ENCODE results near the gene ARPP21. TPM values are rescaled to one million over a fixed set of nuclear protein-coding genes. Genes with fewer than 3 reads are reported as not detected.

ARPP21 gene
- total RNA-seq, 1 donor from 2014 or later: not detected

DNA sequence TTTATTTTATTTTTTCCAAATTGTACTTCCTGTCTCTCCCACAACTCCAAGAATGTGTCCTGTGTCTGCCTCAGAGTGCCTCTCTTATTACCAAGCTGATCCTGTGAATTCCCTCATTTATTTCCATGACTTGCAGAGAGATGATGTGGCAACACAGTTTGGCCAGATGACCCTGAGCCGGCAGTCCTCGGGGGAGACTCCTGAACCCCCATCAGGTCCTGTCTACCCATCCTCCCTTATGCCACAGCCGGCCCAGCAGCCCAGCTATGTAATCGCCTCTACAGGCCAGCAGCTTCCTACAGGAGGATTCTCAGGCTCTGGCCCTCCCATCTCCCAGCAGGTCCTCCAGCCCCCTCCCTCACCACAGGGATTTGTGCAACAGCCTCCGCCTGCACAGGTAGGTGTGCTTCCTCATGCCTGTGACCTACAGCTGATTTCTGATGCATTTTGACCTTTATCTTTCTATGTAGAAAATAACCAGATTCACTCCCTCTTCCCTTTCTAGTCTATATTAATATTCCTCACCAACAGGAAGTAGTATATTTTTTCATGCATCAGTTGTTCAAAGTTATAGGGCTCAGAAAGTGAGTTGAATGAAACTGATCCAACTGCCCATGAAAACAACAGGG is 100.0 kb downstream of the ARPP21 start:
- no peak for DNase-seq
- no peak overlapping the region for H3K4me3 Mint-ChIP-seq
- H3K27ac Mint-ChIP-seq: no peak overlapping the region
- intact Hi-C loops (cut with micrococcal nuclease): no loop called here
- no peaks in the 10 kb centered on the region for H3K27me3 Mint-ChIP-seq
- TF ChIP-seq CTCF (IDR thresholded peaks at IDR 0.05): no peak
- POLR2A ChIA-PET: no interaction called here
- ATAC-seq (ENCODE audit: low read depth): no peak
- CTCF ChIA-PET: no interaction called here
- no peaks in the 10 kb centered on the region for H3K9me3 Mint-ChIP-seq
- no peaks in the 10 kb centered on the region for H3K36me3 Mint-ChIP-seq (ENCODE audit: low read depth)
- peaks cover 23% of the 10 kb centered on the region for H3K4me1 Mint-ChIP-seq

DNA sequence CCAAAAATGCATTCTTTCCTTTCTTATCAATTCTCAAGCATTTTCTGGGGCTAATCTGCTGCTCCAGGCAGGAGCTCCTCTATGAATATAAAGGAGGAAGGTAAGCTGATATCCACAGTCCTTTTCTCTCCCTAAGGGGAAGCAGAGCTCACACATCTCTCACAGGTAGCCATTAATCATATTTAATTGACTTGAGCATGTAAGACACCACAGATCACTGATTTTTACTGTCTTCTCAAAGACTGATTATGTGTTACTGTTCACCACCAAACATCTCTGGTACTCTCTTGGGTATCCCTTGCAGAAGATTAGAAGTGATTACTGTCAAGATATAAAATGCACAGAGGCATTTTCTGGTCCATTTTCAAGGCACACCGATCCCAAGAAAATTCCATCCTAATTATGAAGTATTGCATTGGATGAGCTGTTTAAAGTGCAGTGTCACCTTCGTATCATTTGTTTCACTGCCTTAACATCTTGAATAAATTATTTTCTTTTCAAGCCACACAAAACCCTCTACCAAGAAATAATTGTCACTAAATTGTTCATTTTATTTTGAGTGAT is 100.7 kb downstream of the ARPP21 start:
- CTCF ChIA-PET: no interaction called here
- ATAC-seq (ENCODE audit: low read depth): no peak
- TF ChIP-seq CTCF (IDR thresholded peaks at IDR 0.05): no peak
- no peak overlapping the region for H3K27ac Mint-ChIP-seq
- H3K4me1 Mint-ChIP-seq: peaks cover 23% of the 10 kb centered on the region
- POLR2A ChIA-PET: no interaction called here
- no peaks in the 10 kb centered on the region for H3K9me3 Mint-ChIP-seq
- H3K27me3 Mint-ChIP-seq: no peaks in the 10 kb centered on the region
- DNase-seq: no peak
- intact Hi-C loops (cut with micrococcal nuclease): no loop called here
- no peak overlapping the region for H3K4me3 Mint-ChIP-seq
- no peaks in the 10 kb centered on the region for H3K36me3 Mint-ChIP-seq (ENCODE audit: low read depth)

DNA sequence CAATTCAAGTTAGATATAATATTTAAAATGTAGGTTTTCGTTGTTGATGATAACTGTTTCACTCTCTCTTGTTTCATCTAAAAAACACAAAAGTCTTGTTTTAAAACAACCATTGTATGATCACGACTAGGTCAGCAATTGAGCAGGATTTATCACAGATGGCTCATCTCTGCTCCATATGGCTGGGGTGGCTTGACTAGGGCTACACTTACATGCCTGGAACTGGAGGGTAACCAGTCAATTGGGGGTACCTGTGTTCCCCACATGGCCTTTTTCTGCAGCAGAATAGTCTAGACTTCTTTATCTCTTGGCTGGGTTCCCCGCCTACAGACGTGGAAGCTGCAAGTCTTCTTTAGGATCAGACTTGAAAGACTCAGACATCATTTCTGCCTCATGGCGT is 103.9 kb downstream of the ARPP21 start:
- CTCF ChIA-PET: no interaction called here
- ATAC-seq (ENCODE audit: low read depth): no peak
- H3K9me3 Mint-ChIP-seq: no peaks in the 10 kb centered on the region

DNA sequence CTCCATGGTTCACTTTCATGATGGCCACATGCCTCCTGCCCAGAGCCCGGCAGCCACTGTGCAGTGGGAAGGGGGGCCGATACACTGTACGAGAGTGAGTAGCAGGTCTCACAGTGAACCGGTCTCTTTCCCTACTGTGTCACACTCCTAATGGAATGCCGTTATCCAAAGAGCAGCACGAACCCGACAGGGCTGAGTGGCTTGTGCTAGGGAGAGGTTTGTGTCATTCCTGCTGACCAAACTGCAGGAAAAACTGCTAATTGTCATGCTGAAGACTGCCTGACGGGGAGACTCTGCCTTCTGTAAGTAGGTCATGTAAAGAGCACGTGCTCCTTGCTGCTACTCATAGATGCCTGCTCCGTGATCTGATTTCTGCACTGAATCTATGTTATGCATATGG is 105.1 kb downstream of the ARPP21 start:
- POLR2A ChIA-PET: no interaction called here
- H3K4me1 Mint-ChIP-seq: peaks cover 13% of the 10 kb centered on the region
- H3K9me3 Mint-ChIP-seq: no peaks in the 10 kb centered on the region
- DNase-seq: no peak
- ATAC-seq (ENCODE audit: low read depth): no peak
- intact Hi-C loops (cut with micrococcal nuclease): no loop called here
- H3K27ac Mint-ChIP-seq: no peak overlapping the region
- H3K36me3 Mint-ChIP-seq (ENCODE audit: low read depth): no peaks in the 10 kb centered on the region
- no peak overlapping the region for H3K4me3 Mint-ChIP-seq
- CTCF ChIA-PET: no interaction called here
- TF ChIP-seq CTCF (IDR thresholded peaks at IDR 0.05): no peak
- H3K27me3 Mint-ChIP-seq: no peaks in the 10 kb centered on the region

More for the DNA sequence above, 103.9 kb downstream of the ARPP21 start:
- peaks cover 25% of the 10 kb centered on the region for H3K4me1 Mint-ChIP-seq
- DNase-seq: no peak
- TF ChIP-seq CTCF (IDR thresholded peaks at IDR 0.05): no peak
- no peaks in the 10 kb centered on the region for H3K27me3 Mint-ChIP-seq
- intact Hi-C loops (cut with micrococcal nuclease): no loop called here
- POLR2A ChIA-PET: no interaction called here
- no peak overlapping the region for H3K27ac Mint-ChIP-seq
- no peak overlapping the region for H3K4me3 Mint-ChIP-seq
- no peaks in the 10 kb centered on the region for H3K36me3 Mint-ChIP-seq (ENCODE audit: low read depth)

GRCh38 chr3:35745351-35745750 is 106.0 kb downstream of the ARPP21 start:
- Mint-ChIP-seq H3K36me3 (ENCODE audit: low read depth) (no peaks in the 10 kb centered on the region), H3K9me3 (no peaks in the 10 kb centered on the region), H3K27ac (no peak overlapping the region), H3K27me3 (no peaks in the 10 kb centered on the region), H3K4me3 (no peak overlapping the region), H3K4me1 (peaks cover 8% of the 10 kb centered on the region)
- intact Hi-C loops (cut with micrococcal nuclease): no loop called here
- CTCF ChIA-PET: no interaction called here
- DNase-seq: no peak
- TF ChIP-seq CTCF (IDR thresholded peaks at IDR 0.05): no peak
- ATAC-seq (ENCODE audit: low read depth): no peak
- POLR2A ChIA-PET: no interaction called here
